ENCODE results near the gene TENT4A. TPM values are rescaled to one million over a fixed set of nuclear protein-coding genes. Genes with fewer than 3 reads are reported as not detected.

Gene TENT4A
- total and polyA plus RNA-seq, 10 of the 15 experiments (the other 5 are each of a cell fraction or from before 2014, with no cell fraction given): 1.4 to 30.6 (median 12.5) TPM

DNA sequence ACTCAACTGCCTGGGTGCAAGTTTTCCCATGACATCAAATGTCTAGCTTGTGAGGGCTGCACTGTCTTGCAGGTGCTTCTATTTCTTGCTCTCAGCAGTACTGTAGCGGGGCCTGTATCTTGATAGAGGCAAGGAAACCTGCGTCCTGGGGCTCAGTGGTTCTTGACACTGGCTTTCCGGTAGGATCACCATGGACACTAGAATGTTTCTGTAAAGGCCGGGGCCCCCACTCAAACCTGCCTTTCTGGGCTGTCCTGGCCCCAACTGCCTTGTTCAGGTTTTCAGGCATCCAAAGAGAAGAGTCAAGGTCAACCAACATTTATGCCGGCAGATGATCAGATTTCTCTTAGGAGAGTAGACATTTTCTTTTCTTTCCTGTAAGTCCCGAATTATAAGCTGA lies 26.7 kb upstream of the TENT4A start:
- ATAC-seq (no peak), DNase-seq (ENCODE audit: low read depth, low spot score) (no peak), FAIRE-seq (no peak)
- intact Hi-C loops (cut with micrococcal nuclease; ENCODE audit: unreplicated experiment): no loop called here
- no TSS peak for BruUV-seq (replicated peaks)
- WGBS (ENCODE audit: insufficient coverage, insufficient replicate concordance, low lambda C conversion rate, missing lambda C conversion rate): 58% methylated on average over 6 of the region's 6 CpGs
- in situ Hi-C loops (cut with MboI): no loop called here
- Histone ChIP-seq H3K9me3 (replicated peaks; ENCODE audit: control insufficient read depth, insufficient read depth, low read length) (no peaks in the 10 kb centered on the region; the same call in 2 of the 3 replicates), H2AFZ (ENCODE audit: control insufficient read depth, low read depth, low read length) (no peak overlapping the region), H3K27me3 (replicated peaks in 1 of 2; ENCODE audit: control insufficient read depth in 2 of 2, insufficient read depth in 2 of 2, low read length in 1 of 2) (peaks cover 0 to 2% of the 10 kb centered on the region in 2 experiments; a peak in 2 of 4 replicates), H3K27ac (ENCODE audit: control insufficient read depth, insufficient read depth) (no peak overlapping the region), H3K79me2 (ENCODE audit: control insufficient read depth, insufficient read depth, low read length) (no peaks in the 10 kb centered on the region), H3K9ac (ENCODE audit: control insufficient read depth, insufficient read depth, low read length) (no peak overlapping the region), H3K4me1 (ENCODE audit: control insufficient read depth, insufficient read depth, low read length) (no peaks in the 10 kb centered on the region), H3K4me2 (ENCODE audit: control insufficient read depth, insufficient read depth) (no peak overlapping the region), H4K20me1 (ENCODE audit: control insufficient read depth, insufficient read depth) (no peaks in the 10 kb centered on the region), H3K4me3 (no peak overlapping the region), H3K36me3 (ENCODE audit: control insufficient read depth in 2 of 2, insufficient read depth in 2 of 2, low read length in 1 of 2) (no peaks in the 10 kb centered on the region)
- TF ChIP-seq, protein P1, sequence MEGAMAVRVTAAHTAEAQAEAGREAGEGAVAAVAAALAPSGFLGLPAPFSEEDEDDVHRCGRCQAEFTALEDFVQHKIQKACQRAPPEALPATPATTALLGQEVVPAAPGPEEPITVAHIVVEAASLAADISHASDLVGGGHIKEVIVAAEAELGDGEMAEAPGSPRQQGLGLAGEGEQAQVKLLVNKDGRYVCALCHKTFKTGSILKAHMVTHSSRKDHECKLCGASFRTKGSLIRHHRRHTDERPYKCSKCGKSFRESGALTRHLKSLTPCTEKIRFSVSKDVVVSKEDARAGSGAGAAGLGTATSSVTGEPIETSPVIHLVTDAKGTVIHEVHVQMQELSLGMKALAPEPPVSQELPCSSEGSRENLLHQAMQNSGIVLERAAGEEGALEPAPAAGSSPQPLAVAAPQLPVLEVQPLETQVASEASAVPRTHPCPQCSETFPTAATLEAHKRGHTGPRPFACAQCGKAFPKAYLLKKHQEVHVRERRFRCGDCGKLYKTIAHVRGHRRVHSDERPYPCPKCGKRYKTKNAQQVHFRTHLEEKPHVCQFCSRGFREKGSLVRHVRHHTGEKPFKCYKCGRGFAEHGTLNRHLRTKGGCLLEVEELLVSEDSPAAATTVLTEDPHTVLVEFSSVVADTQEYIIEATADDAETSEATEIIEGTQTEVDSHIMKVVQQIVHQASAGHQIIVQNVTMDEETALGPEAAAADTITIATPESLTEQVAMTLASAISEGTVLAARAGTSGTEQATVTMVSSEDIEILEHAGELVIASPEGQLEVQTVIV (IDR thresholded peaks at IDR 0.05; ENCODE audit: borderline replicate concordance, partially characterized antibody): no peak
- TF ChIP-seq JUND (IDR thresholded peaks at IDR 0.05; ENCODE audit: low read depth, low read length): no peak
- TF ChIP-seq ZBED1 (IDR thresholded peaks at IDR 0.05; ENCODE audit: borderline replicate concordance): no peak
- no peak for TF ChIP-seq RCOR1 (conservative IDR thresholded peaks at IDR 0.05; ENCODE audit: low read depth, low read length)
- no peak for TF ChIP-seq EED (IDR thresholded peaks at IDR 0.05; ENCODE audit: low read depth)
- no peak for TF ChIP-seq WRNIP1 (IDR thresholded peaks at IDR 0.05; ENCODE audit: borderline replicate concordance, low read depth, low read length)
- no peak for TF ChIP-seq SUPT20H (IDR thresholded peaks at IDR 0.05; ENCODE audit: borderline replicate concordance, control insufficient read depth, low read depth, low read length)
- no peak for TF ChIP-seq CREB1 (IDR thresholded peaks at IDR 0.05; ENCODE audit: low read depth)
- TF ChIP-seq ZZZ3 (IDR thresholded peaks at IDR 0.05; ENCODE audit: control insufficient read depth, insufficient read length, low read depth): no peak
- TF ChIP-seq, protein P2, sequence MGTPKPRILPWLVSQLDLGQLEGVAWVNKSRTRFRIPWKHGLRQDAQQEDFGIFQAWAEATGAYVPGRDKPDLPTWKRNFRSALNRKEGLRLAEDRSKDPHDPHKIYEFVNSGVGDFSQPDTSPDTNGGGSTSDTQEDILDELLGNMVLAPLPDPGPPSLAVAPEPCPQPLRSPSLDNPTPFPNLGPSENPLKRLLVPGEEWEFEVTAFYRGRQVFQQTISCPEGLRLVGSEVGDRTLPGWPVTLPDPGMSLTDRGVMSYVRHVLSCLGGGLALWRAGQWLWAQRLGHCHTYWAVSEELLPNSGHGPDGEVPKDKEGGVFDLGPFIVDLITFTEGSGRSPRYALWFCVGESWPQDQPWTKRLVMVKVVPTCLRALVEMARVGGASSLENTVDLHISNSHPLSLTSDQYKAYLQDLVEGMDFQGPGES (IDR thresholded peaks at IDR 0.05): no peak
- TF ChIP-seq, protein P3, sequence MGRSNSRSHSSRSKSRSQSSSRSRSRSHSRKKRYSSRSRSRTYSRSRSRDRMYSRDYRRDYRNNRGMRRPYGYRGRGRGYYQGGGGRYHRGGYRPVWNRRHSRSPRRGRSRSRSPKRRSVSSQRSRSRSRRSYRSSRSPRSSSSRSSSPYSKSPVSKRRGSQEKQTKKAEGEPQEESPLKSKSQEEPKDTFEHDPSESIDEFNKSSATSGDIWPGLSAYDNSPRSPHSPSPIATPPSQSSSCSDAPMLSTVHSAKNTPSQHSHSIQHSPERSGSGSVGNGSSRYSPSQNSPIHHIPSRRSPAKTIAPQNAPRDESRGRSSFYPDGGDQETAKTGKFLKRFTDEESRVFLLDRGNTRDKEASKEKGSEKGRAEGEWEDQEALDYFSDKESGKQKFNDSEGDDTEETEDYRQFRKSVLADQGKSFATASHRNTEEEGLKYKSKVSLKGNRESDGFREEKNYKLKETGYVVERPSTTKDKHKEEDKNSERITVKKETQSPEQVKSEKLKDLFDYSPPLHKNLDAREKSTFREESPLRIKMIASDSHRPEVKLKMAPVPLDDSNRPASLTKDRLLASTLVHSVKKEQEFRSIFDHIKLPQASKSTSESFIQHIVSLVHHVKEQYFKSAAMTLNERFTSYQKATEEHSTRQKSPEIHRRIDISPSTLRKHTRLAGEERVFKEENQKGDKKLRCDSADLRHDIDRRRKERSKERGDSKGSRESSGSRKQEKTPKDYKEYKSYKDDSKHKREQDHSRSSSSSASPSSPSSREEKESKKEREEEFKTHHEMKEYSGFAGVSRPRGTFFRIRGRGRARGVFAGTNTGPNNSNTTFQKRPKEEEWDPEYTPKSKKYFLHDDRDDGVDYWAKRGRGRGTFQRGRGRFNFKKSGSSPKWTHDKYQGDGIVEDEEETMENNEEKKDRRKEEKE (IDR thresholded peaks at IDR 0.05): no peak
- no peak for TF ChIP-seq DPF2 (IDR thresholded peaks at IDR 0.05)
- no peak for TF ChIP-seq RAD51 (IDR thresholded peaks at IDR 0.05)
- TF ChIP-seq, protein P4, sequence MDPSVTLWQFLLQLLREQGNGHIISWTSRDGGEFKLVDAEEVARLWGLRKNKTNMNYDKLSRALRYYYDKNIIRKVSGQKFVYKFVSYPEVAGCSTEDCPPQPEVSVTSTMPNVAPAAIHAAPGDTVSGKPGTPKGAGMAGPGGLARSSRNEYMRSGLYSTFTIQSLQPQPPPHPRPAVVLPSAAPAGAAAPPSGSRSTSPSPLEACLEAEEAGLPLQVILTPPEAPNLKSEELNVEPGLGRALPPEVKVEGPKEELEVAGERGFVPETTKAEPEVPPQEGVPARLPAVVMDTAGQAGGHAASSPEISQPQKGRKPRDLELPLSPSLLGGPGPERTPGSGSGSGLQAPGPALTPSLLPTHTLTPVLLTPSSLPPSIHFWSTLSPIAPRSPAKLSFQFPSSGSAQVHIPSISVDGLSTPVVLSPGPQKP (IDR thresholded peaks at IDR 0.05; ENCODE audit: low read depth, low read length): no peak
- TF ChIP-seq JUNB (IDR thresholded peaks at IDR 0.05): no peak
- no peak for TF ChIP-seq SPI1 (IDR thresholded peaks at IDR 0.05; ENCODE audit: borderline replicate concordance, insufficient read depth, low read depth, low read length)
- no peak for TF ChIP-seq EZH2 (IDR thresholded peaks at IDR 0.05; ENCODE audit: borderline replicate concordance, control insufficient read depth, low read depth, low read length)
- no peak for TF ChIP-seq POLR2AphosphoS2 (IDR thresholded peaks at IDR 0.05; ENCODE audit: low read depth, low read length)
- TF ChIP-seq POU2F2 (IDR thresholded peaks at IDR 0.05; ENCODE audit: borderline replicate concordance, low read depth, low read length): no peak
- ChIA-PET RAD21 (ENCODE audit: unreplicated experiment) (no interaction called here), SMC1A (ENCODE audit: uncharacterized antibody, unreplicated experiment) (no interaction called here), CTCF (interaction anchor here (1.8 kb wide), 1 partner anchor 9 kb away, joined by 5 read pairs; no protein-coding TSS in a partner anchor), POLR2A (no interaction called here)
